ENCODE data around the gene GPSM1.
"Not testable (repeated sequence)": the region's sequence is repeated elsewhere in the genome, so short reads cannot be mapped to it uniquely, and the experiment has no call there.

The GPSM1 gene

GRCh38 chr9:136401173-136401922 lies 74.0 kb downstream of the GPSM1 start:
- FAIRE-seq = no peak

GRCh38 chr9:136402067-136402466 lies 74.7 kb downstream of the GPSM1 start:
- FAIRE-seq = no peak

DNA sequence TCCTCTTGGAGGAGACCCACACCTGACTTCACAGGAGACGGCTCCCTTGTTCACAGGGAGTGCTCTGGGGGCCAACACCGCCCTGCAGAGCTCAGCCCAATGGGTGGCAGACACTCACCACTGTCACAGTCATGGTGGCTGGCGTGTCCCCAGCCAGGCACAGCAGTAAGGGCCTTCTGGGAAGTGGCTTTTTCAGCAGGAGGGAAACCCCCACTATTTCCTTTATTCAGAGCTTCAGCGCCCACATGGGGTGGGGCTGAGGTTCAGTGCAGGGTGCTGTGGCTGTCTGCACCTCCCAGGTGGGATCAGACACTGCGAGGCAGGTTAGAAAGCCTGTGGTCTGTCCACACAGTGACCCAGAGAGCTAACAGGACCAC lies 76.2 kb downstream of the GPSM1 start:
- FAIRE-seq = no peak

DNA sequence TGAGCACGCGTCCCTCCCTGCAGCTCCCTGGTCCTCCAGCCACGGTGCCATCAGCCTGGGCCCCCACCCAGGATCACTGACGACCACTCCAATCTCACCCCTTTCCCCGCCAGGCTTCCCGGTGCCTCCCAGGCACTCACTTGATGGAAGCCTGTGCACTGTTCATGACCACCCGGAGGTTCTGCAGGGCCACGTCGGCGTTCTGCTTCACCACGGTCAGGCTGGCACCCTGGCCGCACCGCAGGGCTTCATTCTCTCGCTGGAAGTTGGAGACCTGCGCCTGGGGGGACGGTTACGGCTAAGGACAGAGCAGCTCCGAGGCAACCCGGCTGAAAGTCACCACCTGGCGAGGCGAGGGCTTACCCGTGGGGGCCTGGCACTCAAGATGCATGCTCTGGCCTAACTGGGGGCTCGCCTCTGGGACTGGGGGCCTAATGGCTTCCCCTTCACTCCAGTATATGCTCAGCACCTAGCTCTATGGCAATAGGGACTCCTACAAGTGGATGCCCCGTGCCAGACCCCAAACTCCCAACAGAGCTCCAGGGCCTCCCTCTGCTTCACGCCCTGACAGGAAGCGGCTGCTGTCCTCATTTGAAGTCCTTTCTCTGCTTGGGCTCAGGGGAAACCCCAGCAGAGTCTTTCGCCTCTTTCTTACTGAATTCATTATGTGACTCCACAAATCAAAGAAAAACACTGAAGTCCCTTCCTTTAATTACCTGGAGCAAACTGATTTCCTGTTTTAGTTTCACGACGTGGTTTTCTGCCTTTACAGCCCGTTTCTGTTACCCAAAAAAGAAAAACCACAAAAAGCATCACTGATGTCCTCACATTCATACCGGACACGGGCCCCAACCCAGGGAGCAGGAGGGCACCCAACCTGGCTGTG lies 76.8 kb downstream of the GPSM1 start:
- FAIRE-seq = no peak

DNA sequence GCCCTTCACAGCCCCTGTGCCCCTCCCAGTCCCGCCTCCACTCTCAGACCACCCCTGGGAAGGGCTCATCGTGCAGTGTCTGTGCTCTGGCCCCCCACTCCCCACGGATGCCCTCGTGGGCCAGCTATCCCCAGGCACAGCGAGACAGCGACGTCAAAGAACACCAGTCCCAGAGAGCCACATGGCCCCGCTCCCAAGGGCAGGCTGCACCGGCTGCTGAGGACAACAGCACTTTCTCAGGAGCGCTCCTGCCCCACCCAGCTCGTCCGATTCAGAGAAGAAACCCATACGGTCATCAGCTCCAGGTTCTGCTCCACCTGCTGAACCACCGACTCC lies 77.4 kb downstream of the GPSM1 start:
- FAIRE-seq = no peak

DNA sequence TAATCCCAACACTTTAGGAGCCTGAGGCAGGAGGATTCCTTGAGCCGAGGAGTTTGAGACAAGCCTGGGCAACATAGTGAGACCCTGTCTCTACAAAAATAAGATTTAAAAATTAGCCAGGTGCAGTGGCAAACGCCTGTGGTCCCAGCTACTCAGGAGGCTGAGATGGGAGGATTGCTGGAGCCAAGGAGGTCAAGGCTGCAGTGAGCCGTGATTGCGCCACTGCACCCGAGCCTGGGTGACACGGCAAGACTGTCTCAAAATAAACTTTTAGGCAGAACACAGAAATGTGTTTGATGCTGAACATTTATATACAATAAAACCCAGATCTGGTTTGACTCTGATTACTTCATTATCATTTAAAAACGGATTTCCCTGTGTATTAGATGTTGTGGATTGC lies 78.1 kb downstream of the GPSM1 start:
- FAIRE-seq = no peak

GRCh38 chr9:136405904-136406303 lies 78.6 kb downstream of the GPSM1 start:
- not testable (repeated sequence) for FAIRE-seq

- not testable (repeated sequence) for FAIRE-seq
Observed at GRCh38 chr9:136407061-136407460, 79.7 kb downstream of the GPSM1 start.

DNA sequence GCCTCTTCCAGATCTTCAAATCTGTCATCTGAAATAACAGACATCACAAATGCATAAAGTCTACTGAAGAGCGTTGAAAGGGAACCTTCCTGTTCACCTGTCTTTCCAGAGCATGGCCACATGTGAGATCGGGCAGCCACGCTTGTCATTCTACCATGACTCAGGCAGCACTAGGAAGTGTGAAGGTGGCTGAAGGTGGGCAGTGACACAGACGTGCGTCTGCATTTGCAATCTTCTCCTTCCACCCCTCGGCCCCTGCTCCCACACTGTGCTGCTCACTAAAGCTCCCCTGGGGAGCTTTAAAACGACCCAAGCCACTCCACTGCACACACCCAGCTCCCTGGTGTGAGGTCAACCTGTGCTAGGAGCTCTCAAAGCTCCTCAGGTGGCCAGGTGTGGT lies 80.6 kb downstream of the GPSM1 start:
- no peak for FAIRE-seq
